GM12891 (cell line): ENCODE data around the gene FSTL4.

ENCODE experiments used
- POLR2A ChIP-seq: IDR thresholded peaks from 2 replicates; pipeline ENCODE4 v1.6.1; 2011; ENCODE audit warnings: low read depth, low read length, control low read depth
- POLR2AphosphoS5 ChIP-seq: IDR thresholded peaks from 2 replicates; pipeline ENCODE4 v1.6.1; 2011; ENCODE audit warnings: low read depth, low read length, control low read depth

- TF ChIP-seq POLR2AphosphoS5, result no peak
- TF ChIP-seq POLR2A, result no peak
Observed at GRCh38 chr5:133453084-133453780, 159.1 kb downstream of the FSTL4 start.
